Hippocampal formation (tissue), 2 donors: ENCODE measurements around the gene GRID2IP.
"Not testable (repeated sequence)": the region's sequence is repeated elsewhere in the genome, so short reads cannot be mapped to it uniquely, and the experiment has no call there.

Source experiments
- DNase-seq, 2 donors: peaks; one replicate each; lab custom pipeline; 2025; lab: John Stamatoyannopoulos, UW

Gene GRID2IP

GRCh38 chr7:6551016-6551511, at the start of gene GRID2IP:
GRID2IP (minus strand) TSS chr7:6551461; CDS start chr7:6551436, 25 bp downstream.
- no peak for DNase-seq

DNA sequence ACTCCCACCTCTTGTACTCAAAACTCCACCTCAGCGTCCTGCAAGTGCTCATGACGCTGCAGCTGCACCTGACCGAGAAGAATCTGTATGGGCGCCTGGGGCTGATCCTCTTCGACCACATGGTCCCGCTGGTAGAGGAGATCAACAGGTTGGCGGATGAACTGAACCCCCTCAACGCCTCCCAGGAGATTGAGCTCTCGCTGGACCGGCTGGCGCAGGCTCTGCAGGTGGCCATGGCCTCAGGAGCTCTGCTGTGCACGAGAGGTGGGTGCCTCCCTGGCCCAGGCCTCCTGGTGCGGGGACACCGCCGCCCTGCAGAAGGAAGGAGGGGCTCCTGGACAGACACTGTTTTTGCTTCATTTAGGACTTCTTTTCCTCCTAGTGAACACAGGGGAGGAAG, 48.8 kb upstream of the GRID2IP start:
- no peak for DNase-seq

DNA sequence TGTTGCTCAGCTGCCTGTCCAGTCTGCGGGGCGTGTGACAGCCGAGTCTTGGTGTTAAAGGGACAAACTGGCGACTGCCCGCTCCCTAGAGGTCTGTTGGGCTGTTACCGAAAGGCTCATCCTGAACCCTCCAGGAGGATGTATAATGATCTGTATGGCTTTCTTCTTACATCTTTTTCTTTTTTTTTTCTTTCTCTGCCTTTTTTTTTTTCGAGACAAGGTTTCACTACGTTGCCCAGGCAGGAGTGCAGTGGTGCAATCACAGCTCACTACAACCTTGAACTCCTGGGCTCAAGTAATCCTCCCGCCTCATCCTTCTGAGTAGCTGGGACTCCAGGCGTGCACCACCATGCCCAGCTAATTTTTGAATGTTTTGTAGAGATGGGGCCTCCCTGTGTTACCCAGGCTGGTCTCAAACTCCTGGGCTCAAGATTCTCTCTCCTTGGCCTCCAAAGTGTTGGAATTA, 39.4 kb upstream of the GRID2IP start:
- no peak for DNase-seq

DNA sequence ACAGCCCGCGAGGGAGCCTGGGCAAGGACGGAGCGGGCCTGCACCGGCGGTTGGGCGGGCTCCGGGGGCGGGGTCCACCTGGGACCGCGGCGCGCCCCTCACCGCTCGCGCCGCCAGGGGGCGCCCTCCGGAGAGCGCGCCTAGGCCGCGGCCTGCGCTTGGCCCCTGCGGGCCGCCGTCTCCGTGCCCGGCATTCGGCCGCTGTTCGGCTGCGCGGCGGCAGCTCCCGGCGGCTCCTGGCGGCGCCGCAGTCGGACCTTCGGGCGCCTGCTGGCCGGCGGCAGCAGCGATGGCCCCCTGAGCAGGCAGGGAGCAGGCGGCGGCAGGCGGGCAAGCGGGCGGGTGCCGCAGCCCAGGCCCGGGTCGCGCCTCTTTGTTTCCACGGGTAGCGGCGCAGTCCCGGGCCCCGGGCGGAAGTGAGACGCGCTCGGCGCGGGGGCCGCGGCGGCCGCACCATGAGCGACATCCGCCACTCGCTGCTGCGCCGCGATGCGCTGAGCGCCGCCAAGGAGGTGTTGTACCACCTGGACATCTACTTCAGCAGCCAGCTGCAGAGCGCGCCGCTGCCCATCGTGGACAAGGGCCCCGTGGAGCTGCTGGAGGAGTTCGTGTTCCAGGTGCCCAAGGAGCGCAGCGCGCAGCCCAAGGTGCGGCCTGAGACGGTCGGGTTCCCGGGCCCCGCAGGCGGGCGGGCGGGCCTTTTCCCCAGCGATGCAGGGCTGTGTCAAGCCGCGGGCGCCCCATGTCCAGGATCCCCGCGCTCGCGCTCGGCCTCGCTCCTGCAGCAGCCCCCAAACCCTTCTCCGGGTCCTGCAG, 38.8 kb upstream of the GRID2IP start, which contains the start of gene INTS15:
Gene INTS15, plus strand, starts transcription at position 193 of the 816 bp plus-strand sequence. Its CDS starts 263 bp downstream, at position 456.
- DNase-seq: peak; percentile 57 to 66

GRCh38 chr7:6589151-6589828, 38.0 kb upstream of the GRID2IP start:
- DNase-seq: no peak

- DNase-seq: no peak
These were observed 37.3 kb upstream of the GRID2IP start for GRCh38 chr7:6588566-6588965.

- DNase-seq: not testable (repeated sequence)
These were observed 34.6 kb upstream of the GRID2IP start for GRCh38 chr7:6585746-6586432.

DNA sequence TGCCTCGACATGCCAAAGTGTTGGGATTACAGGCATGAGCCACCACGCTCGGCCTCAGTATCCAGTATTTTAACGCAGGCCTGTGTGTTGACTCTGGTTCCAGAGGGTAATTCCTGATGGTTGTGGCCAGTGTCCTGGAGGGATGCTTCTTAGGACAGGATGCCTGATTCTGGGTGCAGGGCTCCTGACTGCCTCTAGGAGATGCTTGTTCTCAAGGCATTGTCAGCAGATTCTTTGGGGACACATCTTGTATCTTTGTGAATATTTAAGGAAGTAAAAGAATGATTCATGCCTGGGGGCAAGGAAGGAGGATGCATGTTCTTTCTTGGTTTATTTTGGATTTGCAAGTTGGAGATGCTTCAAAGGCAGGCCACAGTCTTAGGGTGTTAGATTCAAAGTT, 28.2 kb upstream of the GRID2IP start:
- no peak for DNase-seq

- DNase-seq: no peak
These were observed 27.1 kb upstream of the GRID2IP start for GRCh38 chr7:6578114-6579084.

DNA sequence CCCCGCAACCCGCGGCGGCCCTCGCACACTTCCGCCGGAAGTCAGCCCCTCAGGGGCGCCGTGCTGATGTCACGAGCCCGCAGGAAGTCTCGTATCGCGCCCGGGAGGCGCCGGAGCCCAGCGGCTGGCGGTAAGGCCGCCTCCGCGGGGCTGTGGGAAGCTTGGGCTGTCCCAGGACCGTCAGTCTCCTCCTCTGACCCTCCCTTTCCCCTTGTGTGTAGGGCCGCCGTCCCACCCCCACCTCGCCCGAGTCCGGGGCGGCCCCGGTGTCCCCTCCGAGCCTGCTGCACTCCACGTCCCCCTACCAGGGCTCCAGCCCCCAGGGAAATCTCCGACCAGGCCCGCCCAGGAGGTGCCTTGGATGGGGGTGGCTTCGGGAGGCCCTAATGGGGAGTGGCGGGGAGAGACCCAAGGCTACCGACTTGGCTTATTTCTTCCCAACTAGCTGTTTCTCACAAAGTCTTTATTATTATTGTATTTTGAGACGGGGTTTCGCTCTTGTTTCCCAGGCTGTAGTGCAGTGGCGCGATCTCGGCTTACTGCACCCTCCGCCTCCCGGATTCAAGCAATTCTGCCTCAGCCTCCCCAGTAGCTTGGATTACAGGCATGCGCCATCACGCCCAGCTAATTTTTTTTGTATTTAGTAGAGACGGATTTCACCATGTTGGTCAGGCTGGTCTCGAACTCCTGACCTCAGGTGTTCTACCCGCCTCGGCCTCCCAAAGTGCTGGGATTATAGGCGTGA, 26.3 kb upstream of the GRID2IP start, which contains the start of gene ZDHHC4:
Gene ZDHHC4, plus strand, starts transcription at position 86 of the 745 bp plus-strand sequence. CDS start 3,108 bp downstream, outside the sequence.
- DNase-seq: peak; percentile 58 to 78

DNA sequence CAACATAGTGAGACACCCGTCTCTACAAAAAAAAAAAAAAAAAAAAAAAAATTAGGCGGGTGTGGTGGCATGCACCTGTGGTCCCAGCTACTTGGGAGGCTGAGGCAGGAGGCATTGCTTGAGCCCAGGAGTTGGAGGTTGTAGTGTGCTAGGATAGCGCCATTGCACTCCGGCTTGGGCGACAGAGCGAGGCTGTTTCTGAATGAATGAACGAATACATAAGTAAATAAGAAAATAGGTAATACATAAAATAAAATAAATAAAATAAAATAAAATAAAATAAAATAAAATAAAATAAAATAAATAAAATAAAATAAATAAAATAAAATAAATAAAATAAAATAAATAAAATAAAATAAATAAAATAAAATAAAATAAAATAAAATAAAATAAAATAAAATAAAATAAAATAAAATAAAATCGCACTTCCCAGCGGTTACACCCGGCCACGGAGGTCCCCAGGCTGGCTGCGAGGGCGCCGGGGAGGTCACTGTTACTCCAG, 25.7 kb upstream of the GRID2IP start:
- DNase-seq: not testable (repeated sequence)

GRCh38 chr7:6576024-6576866, 25.0 kb upstream of the GRID2IP start:
- DNase-seq: no peak

DNA sequence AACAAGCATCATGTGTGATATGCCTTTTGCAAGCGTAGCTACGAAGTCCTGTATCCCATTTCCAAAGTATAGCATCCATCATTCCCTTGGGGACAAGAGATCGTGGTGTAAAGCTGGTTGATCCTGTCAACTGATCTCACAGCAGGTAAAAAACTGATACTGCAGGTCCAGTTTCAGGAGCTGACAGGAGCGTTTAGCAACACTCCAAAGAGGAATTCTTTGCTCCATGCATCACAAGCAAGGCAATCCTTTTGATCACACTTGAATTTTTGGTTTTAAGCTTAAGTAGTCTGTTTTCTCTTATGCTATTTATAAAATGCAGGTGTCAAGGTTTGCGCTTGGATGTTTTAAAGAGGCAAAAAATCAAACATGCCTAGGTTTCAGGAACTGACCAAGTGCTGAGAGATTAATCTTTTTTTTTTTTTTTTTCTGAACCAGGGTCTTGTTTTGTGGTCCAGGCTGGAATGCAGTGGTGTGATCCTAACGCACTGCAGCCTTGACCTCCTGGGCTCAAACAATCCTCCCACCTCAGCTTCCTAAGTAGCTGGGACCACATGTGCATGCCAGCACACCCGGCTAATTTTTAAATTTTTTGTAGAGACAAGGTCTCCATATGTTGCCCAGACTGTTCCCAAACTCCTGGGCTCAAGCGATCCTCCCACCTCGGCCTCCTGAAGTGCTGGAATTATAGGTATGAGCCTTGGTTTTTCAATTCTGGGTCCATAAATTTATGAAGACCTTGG, 24.2 kb upstream of the GRID2IP start:
- DNase-seq: no peak

DNA sequence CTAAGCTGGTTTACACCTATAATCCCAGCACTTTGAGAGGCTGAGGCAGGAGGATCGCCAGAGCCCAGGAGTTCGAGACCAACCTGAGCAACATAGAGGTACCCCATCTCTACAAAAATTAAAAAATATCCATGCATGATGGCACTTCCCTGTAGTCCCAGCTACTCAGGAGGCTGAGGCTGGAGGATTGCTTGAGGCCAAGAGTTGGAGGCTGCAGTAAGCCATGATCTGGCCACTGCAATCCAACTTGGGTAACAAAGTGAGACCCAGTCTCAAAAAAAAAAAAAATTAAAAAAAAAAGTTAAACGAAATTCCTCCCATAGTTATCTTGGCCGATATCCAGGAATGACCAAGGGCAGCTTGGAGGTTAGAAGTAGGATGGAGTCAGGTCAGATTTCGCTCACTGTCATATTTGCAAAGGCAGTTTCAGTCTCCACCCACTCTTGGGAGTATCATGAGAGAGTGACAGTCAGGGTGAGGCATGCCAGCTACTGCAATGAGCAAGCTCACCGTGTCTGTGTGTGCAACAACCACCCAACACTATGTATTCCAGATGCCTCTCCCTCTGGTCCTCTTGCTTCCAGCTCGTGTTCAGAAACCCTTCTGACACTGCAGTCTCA, 20.0 kb upstream of the GRID2IP start:
- DNase-seq: no peak

DNA sequence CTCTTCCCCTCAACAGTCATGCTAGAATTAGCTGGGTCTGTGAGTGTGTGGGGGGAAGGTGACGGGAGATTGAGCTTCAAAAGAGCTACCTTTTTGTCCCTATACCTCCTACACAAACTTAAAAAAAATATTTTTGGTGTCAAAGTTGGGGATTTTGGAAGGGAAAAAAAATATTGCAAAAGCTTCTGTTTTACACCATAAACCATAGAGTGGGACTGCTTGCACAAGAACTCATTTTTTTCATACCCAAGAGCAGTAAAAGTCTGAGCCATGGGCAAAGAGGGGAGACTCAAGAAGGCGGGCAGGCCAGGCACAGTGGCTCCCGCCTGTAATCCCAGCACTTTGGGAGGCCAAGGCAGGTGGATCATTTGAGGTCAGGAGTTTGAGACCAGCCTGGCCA, 16.6 kb upstream of the GRID2IP start:
- DNase-seq: no peak

- DNase-seq: no peak
These were observed 14.4 kb upstream of the GRID2IP start for GRCh38 chr7:6565655-6566054.

DNA sequence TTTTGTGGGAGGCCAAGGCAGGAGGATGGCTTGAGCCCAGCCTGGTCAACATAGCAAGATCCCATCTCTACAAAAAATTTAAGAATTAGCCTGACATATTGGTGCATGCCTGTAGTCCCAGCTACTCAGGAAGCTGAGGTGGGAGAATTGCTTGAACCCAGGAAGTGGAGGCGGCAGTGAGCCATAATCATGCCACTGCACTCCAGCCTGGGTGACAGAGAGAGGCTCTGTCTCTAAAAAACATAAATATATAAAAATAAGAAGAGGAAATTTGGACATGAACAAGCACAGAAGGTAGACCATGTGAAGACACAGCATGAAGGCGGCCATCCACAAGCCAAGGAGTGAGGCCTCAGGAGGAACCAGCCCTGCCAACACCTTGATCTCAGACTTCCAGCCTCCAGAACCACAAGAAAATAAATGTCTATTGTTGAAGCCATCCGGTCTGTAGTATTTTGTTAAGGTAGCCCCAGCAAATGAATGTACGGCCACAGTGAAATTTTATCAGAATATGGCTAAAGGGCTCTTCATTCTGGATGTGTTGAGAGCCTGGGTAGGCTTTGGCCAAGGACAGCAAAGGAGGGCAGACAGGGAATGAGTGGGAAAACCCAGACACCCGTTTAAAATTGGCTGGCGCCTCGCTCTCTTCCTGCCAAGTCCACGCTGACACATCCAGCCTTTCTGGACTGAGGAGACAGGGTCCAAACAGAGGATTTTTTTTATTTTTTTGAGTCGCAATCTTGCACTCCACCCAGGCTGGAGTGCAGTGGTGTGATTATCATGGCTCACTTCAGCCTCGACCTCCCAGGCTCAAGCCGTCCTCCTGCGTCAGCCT, 12.9 kb upstream of the GRID2IP start:
- no peak for DNase-seq
